AG09309 (cell line): ENCODE results near the gene RARA.

Source experiments
- DNase-seq: peaks from one replicate; pipeline ENCODE4 v3.0.0-alpha.2; 2010; ENCODE audit warnings: low read depth
- H3K4me3 ChIP-seq: 2 replicates; pipeline ENCODE4 v1.5.1; 2011; ENCODE audit warnings: mild to moderate bottlenecking, low read depth, low read length, moderate library complexity; ENCODE audit not compliant: control insufficient read depth
- CTCF ChIP-seq: IDR thresholded peaks from 2 replicates; pipeline ENCODE4 v1.5.1; 2011; ENCODE audit warnings: mild to moderate bottlenecking, low read depth, low read length, inconsistent platforms; ENCODE audit not compliant: insufficient read depth, control insufficient read depth; ENCODE audit errors: missing control alignments

Gene RARA

GRCh38 chr17:40350689-40351358 lies 41.8 kb downstream of the RARA start:
- TF ChIP-seq CTCF, result no peak
- no peak for DNase-seq
- no peak overlapping the region for H3K4me3 ChIP-seq

GRCh38 chr17:40351359-40352236 lies 42.6 kb downstream of the RARA start:
- DNase-seq, result no peak
- TF ChIP-seq CTCF, result no peak
- no peak overlapping the region for H3K4me3 ChIP-seq

GRCh38 chr17:40352237-40352778 lies 43.3 kb downstream of the RARA start:
- no peak for TF ChIP-seq CTCF
- no peak for DNase-seq
- no peak overlapping the region for H3K4me3 ChIP-seq

- no peak for DNase-seq
- no peak overlapping the region for H3K4me3 ChIP-seq
- TF ChIP-seq CTCF, result no peak
These were observed 43.9 kb downstream of the RARA start for GRCh38 chr17:40352779-40353394.

- no peak overlapping the region for H3K4me3 ChIP-seq
- no peak for TF ChIP-seq CTCF
- no peak for DNase-seq
These were observed 45.5 kb downstream of the RARA start for GRCh38 chr17:40354221-40355122.
